GM11168 (cell line): Measurements from ENCODE around the gene TRAPPC12.

Experiments
- in situ Hi-C: fragments of 300-500 bp; cut with MboI; formaldehyde crosslinking; loops from one replicate; pipeline ENCODE4 v1.12.0; 2022; ENCODE audit warnings: low sequenced_read_pairs; ENCODE audit not compliant: unreplicated experiment

Gene TRAPPC12

GRCh38 chr2:3526871-3527270 lies 147.4 kb downstream of the TRAPPC12 start:
- in situ Hi-C loops, result no loop called here

- in situ Hi-C loops, result no loop called here
These were observed 148.6 kb downstream of the TRAPPC12 start for GRCh38 chr2:3527886-3528785.
